ENCODE measurements around the gene ZNF322.

The ZNF322 gene

GRCh38 chr6:26613689-26614683, 45.6 kb downstream of the ZNF322 start:
- peak; percentile 15 for DNase-seq

- no peak for DNase-seq
Observed at GRCh38 chr6:26613201-26613600, 46.3 kb downstream of the ZNF322 start.

GRCh38 chr6:26611599-26611998, 47.9 kb downstream of the ZNF322 start:
- DNase-seq = no peak

- no peak for DNase-seq
Observed at GRCh38 chr6:26609463-26609862, 50.1 kb downstream of the ZNF322 start.

GRCh38 chr6:26607434-26608230, 51.9 kb downstream of the ZNF322 start:
- peak; percentile 53 for DNase-seq

GRCh38 chr6:26604797-26605196, 54.7 kb downstream of the ZNF322 start:
- DNase-seq = no peak

GRCh38 chr6:26604026-26604425, 55.5 kb downstream of the ZNF322 start:
- no peak for DNase-seq

- DNase-seq = no peak
Observed at GRCh38 chr6:26602262-26602661, 57.3 kb downstream of the ZNF322 start.

- DNase-seq = no peak
Observed at GRCh38 chr6:26600759-26601158, 58.8 kb downstream of the ZNF322 start.

GRCh38 chr6:26599591-26599990, 60.0 kb downstream of the ZNF322 start:
- DNase-seq = no peak

- no peak for DNase-seq
Observed at GRCh38 chr6:26599134-26599533, 60.4 kb downstream of the ZNF322 start.

GRCh38 chr6:26598267-26598666, 61.3 kb downstream of the ZNF322 start:
- DNase-seq = no peak

GRCh38 chr6:26597821-26598220, 61.7 kb downstream of the ZNF322 start:
- no peak for DNase-seq

- no peak for DNase-seq
Observed at GRCh38 chr6:26597389-26597766, 62.2 kb downstream of the ZNF322 start.

GRCh38 chr6:26596579-26597388, 62.8 kb downstream of the ZNF322 start, which contains the start of gene ABT1:
ABT1 (plus strand) TSS chr6:26596953; CDS start chr6:26596983, 30 bp downstream.
- DNase-seq = peak; percentile 97

GRCh38 chr6:26595669-26596269, 63.8 kb downstream of the ZNF322 start:
- DNase-seq = peak; percentile 84

GRCh38 chr6:26594730-26595632, 64.6 kb downstream of the ZNF322 start:
- DNase-seq = no peak

- DNase-seq = no peak
Observed at GRCh38 chr6:26594131-26594498, 65.4 kb downstream of the ZNF322 start.

GRCh38 chr6:26593278-26594130, 66.0 kb downstream of the ZNF322 start:
- no peak for DNase-seq

- DNase-seq = no peak
Observed at GRCh38 chr6:26592649-26593048, 66.9 kb downstream of the ZNF322 start.
